Measurements from ENCODE around the gene FOXF2.

- no peak for TF ChIP-seq PKNOX1 (IDR thresholded peaks at IDR 0.05)
- TF ChIP-seq ARNT (IDR thresholded peaks at IDR 0.05), result no peak
- no peak for TF ChIP-seq NFRKB (IDR thresholded peaks at IDR 0.05)
- no peak for TF ChIP-seq TARDBP (IDR thresholded peaks at IDR 0.05)
- no peak for TF ChIP-seq LEF1 (IDR thresholded peaks at IDR 0.05; ENCODE audit: borderline replicate concordance)
- no peak for TF ChIP-seq SP1 (IDR thresholded peaks at IDR 0.05)
- TF ChIP-seq FOXK2 (IDR thresholded peaks at IDR 0.05), result no peak
- no peak for TF ChIP-seq ELF4 (IDR thresholded peaks at IDR 0.05)
- no peak for TF ChIP-seq SUZ12 (IDR thresholded peaks at IDR 0.05)
- TF ChIP-seq FOXA1 (IDR thresholded peaks at IDR 0.05), result no peak
- no peak for TF ChIP-seq FOXM1 (IDR thresholded peaks at IDR 0.05; ENCODE audit: borderline replicate concordance)
- TF ChIP-seq CTBP1 (IDR thresholded peaks at IDR 0.05; ENCODE audit: borderline replicate concordance), result no peak
These were observed 1.8 kb downstream of the FOXF2 start for GRCh38 chr6:1390946-1391799.
